ENCODE results near the gene IQSEC3.

DNA sequence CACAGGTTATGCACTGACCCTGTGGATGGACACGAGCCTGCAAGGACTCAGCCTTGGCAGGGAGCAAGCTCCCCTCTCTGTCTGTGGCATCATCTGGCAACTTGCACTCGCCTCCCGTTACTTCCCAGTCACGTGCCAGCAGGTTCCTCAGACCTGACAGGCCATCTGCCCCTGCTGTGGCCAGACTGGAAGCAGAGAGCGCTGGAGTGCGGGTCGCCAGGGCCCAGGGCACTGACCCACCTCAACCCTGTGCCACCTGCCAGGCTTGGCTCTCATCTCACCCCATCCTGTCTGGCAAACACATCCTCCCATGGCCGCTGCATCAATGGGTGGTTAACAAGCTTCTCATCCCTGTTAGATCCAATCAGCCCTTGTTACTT, 119.0 kb downstream of the IQSEC3 start:
- TF ChIP-seq, protein P1, sequence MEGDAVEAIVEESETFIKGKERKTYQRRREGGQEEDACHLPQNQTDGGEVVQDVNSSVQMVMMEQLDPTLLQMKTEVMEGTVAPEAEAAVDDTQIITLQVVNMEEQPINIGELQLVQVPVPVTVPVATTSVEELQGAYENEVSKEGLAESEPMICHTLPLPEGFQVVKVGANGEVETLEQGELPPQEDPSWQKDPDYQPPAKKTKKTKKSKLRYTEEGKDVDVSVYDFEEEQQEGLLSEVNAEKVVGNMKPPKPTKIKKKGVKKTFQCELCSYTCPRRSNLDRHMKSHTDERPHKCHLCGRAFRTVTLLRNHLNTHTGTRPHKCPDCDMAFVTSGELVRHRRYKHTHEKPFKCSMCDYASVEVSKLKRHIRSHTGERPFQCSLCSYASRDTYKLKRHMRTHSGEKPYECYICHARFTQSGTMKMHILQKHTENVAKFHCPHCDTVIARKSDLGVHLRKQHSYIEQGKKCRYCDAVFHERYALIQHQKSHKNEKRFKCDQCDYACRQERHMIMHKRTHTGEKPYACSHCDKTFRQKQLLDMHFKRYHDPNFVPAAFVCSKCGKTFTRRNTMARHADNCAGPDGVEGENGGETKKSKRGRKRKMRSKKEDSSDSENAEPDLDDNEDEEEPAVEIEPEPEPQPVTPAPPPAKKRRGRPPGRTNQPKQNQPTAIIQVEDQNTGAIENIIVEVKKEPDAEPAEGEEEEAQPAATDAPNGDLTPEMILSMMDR (conservative IDR thresholded peaks at IDR 0.05; ENCODE audit: low read length): no peak
- TF ChIP-seq EZH2phosphoT487 (IDR thresholded peaks at IDR 0.05; ENCODE audit: borderline replicate concordance): no peak

Data from Loucy (cell line).